HepG2 (cell line): ENCODE data around the gene BPIFB6. TPM values are rescaled to one million over a fixed set of nuclear protein-coding genes. Genes with fewer than 3 reads are reported as not detected.

Experiments
- ASH2L ChIP-seq: fragments of 300-600, 200-600 bp; sonication (generic); IDR thresholded peaks from 2 replicates; pipeline ENCODE4 v1.7.0; 2017; ENCODE audit warnings: low read depth, mild to moderate bottlenecking, moderate library complexity, mixed read lengths, low read length; ENCODE audit not compliant: insufficient read length
- BATF2 ChIP-seq: sonication (generic); formaldehyde crosslinking; IDR thresholded peaks from 2 replicates; pipeline ENCODE4 v1.8.0; 2022; ENCODE audit warnings: mild to moderate bottlenecking, missing genetic modification reagents, moderate library complexity
- CENPT ChIP-seq: sonication (generic); formaldehyde crosslinking; IDR thresholded peaks from 2 replicates; pipeline ENCODE4 v1.8.0; 2022; ENCODE audit warnings: low read depth, mild to moderate bottlenecking, moderate library complexity, missing genetic modification reagents
- E2F1 ChIP-seq: sonication (generic); formaldehyde crosslinking; IDR thresholded peaks from 2 replicates; pipeline ENCODE4 v1.5.0; 2020; ENCODE audit warnings: missing genetic modification reagents
- HNF1B ChIP-seq: sonication (generic); formaldehyde crosslinking; IDR thresholded peaks from 2 replicates; pipeline ENCODE4 v1.5.1; 2020; ENCODE audit warnings: mild to moderate bottlenecking, moderate library complexity, missing genetic modification reagents
- HOXD1 ChIP-seq: sonication (generic); formaldehyde crosslinking; IDR thresholded peaks from 2 replicates; pipeline ENCODE4 v1.5.0; 2020; ENCODE audit warnings: missing genetic modification reagents
- IRF2 ChIP-seq: IDR thresholded peaks from 2 replicates; pipeline ENCODE4 v1.6.1; 2018; ENCODE audit warnings: missing genetic modification reagents, missing compliant biosample characterization
- KDM4B ChIP-seq: sonication (generic); formaldehyde crosslinking; IDR thresholded peaks from 2 replicates; pipeline ENCODE4 v1.4.0; 2020; ENCODE audit warnings: missing genetic modification reagents
- KDM5A ChIP-seq: fragments of 200-600 bp; sonication (generic); IDR thresholded peaks from 2 replicates; pipeline ENCODE4 v1.7.0; 2018; ENCODE audit warnings: antibody characterized with exemption, mild to moderate bottlenecking, low read length, borderline replicate concordance
- KLF11 ChIP-seq: IDR thresholded peaks from 2 replicates; pipeline ENCODE4 v1.6.1; 2016; ENCODE audit warnings: missing compliant biosample characterization
- KLF15 ChIP-seq: sonication (generic); formaldehyde crosslinking; IDR thresholded peaks from 2 replicates; pipeline ENCODE4 v1.8.1; 2023; ENCODE audit warnings: borderline replicate concordance, mild to moderate bottlenecking, inconsistent platforms, missing genetic modification reagents, mixed read lengths
- MEF2D ChIP-seq: sonication (generic); formaldehyde crosslinking; IDR thresholded peaks from 2 replicates; pipeline ENCODE4 v1.5.1; 2020; ENCODE audit warnings: mild to moderate bottlenecking, missing genetic modification reagents
- MTA1 ChIP-seq: sonication (generic); formaldehyde crosslinking; IDR thresholded peaks from 2 replicates; pipeline ENCODE4 v1.4.0; 2020; ENCODE audit warnings: missing genetic modification reagents, mild to moderate bottlenecking, borderline replicate concordance
- RFXAP ChIP-seq: sonication (generic); formaldehyde crosslinking; IDR thresholded peaks from 2 replicates; pipeline ENCODE4 v1.4.0; 2020; ENCODE audit warnings: missing genetic modification reagents, borderline replicate concordance
- ZBTB26 ChIP-seq: IDR thresholded peaks from 2 replicates; pipeline ENCODE4 v1.6.1; 2016; ENCODE audit warnings: missing compliant biosample characterization, missing genetic modification reagents, borderline replicate concordance
- ZBTB7A ChIP-seq: sonication (generic); formaldehyde crosslinking; IDR thresholded peaks from 2 replicates; pipeline ENCODE4 v1.8.0; 2022; ENCODE audit warnings: mild to moderate bottlenecking, missing genetic modification reagents
- ZNF138 ChIP-seq: sonication (generic); formaldehyde crosslinking; IDR thresholded peaks from 2 replicates; pipeline ENCODE4 v1.5.0; 2020; ENCODE audit warnings: mild to moderate bottlenecking, low read depth, missing genetic modification reagents
- ZNF251 ChIP-seq: sonication (generic); formaldehyde crosslinking; IDR thresholded peaks from 2 replicates; pipeline ENCODE4 v1.9.0; 2021; ENCODE audit warnings: mild to moderate bottlenecking, missing genetic modification reagents
- ZNF720 ChIP-seq: sonication (generic); formaldehyde crosslinking; IDR thresholded peaks from 2 replicates; pipeline ENCODE4 v1.4.0; 2020; ENCODE audit warnings: missing genetic modification reagents
- ZNF724P ChIP-seq: sonication (generic); formaldehyde crosslinking; IDR thresholded peaks from 2 replicates; pipeline ENCODE4 v1.8.0; 2022; ENCODE audit warnings: missing genetic modification reagents, borderline replicate concordance
- ZNF770 ChIP-seq: sonication (generic); formaldehyde crosslinking; IDR thresholded peaks from 2 replicates; pipeline ENCODE4 v1.5.0; 2020; ENCODE audit warnings: mild to moderate bottlenecking, missing genetic modification reagents
- ZSCAN22 ChIP-seq: sonication (generic); formaldehyde crosslinking; IDR thresholded peaks from 2 replicates; pipeline ENCODE4 v1.4.0; 2020; ENCODE audit warnings: mild to moderate bottlenecking, missing genetic modification reagents
- polyA plus RNA-seq, 8 experiments: library from polyadenylated mRNA; depleted of rRNA in 3 of 8; stranded (reverse) in 7 of 8; unstranded in 1 of 8; fragments of >200 nt; fragmentation: Illumina TruSeq in 4 of 8; extraction: Trizol in 4 of 8; gene quantifications; 2 replicates each; pipeline versions ENCODE4 v1.2.1 to v1.2.3, GENCODE V29; 2011 to 2016; ENCODE audit warnings: low read depth in 4 of 8, missing spikeins in 1 of 8, mixed read lengths in 1 of 8; ENCODE audit not compliant: insufficient read depth in 1 of 8
- total RNA-seq, 5 experiments: library from RNA; depleted of rRNA; stranded (reverse); fragments of >200 nt; fragmentation: Illumina TruSeq; extraction: Trizol; gene quantifications; 2 replicates each; pipeline ENCODE4 v1.2.3, GENCODE V29; 2016; ENCODE audit warnings: low read depth in 1 of 5

The BPIFB6 gene
- total and polyA plus RNA-seq, 2 of the 13 experiments (the other 11 are each of a cell fraction or from before 2014, with no cell fraction given): 0.13 to 1.7 TPM

- TF ChIP-seq ZNF251 (CRISPR knock-in tag): peak; percentile 91
- TF ChIP-seq ZSCAN22: no peak
- TF ChIP-seq ZNF720 (CRISPR knock-in tag): no peak
- TF ChIP-seq KLF11 (CRISPR knock-in tag): no peak
- TF ChIP-seq KDM5A: 0 out of 2 replicates have a peak, but pooled peaks have one; percentile 7
- peak; percentile 67; the same call in 1 of the 2 replicates for TF ChIP-seq RFXAP (CRISPR knock-in tag)
- peak; percentile 98 for TF ChIP-seq MTA1 (CRISPR knock-in tag)
- peak; percentile 52; the same call in 1 of the 2 replicates for TF ChIP-seq ZBTB26 (CRISPR knock-in tag)
- TF ChIP-seq KLF15 (CRISPR knock-in tag): no peak
- TF ChIP-seq ZNF770 (CRISPR knock-in tag): peak; percentile 88
- peak; percentile 50; the same call in 1 of the 2 replicates for TF ChIP-seq MEF2D (CRISPR knock-in tag)
- no peak for TF ChIP-seq ZNF724P
- peak; percentile 17; the same call in 1 of the 2 replicates for TF ChIP-seq KDM4B (CRISPR knock-in tag)
- peak; percentile 85 for TF ChIP-seq ZNF138 (CRISPR knock-in tag)
- TF ChIP-seq BATF2 (CRISPR knock-in tag): no peak
- TF ChIP-seq ASH2L: peak; percentile 41
- peak; percentile 93; the same call in 1 of the 2 replicates for TF ChIP-seq CENPT
- TF ChIP-seq IRF2: peak; percentile 83
- no peak for TF ChIP-seq E2F1
- peak; percentile 73 for TF ChIP-seq ZBTB7A (CRISPR knock-in tag)
- TF ChIP-seq HOXD1 (CRISPR knock-in tag): peak; percentile 93
- peak; percentile 64 for TF ChIP-seq HNF1B (CRISPR knock-in tag)
Observed at GRCh38 chr20:33007376-33008335, 23.8 kb upstream of the BPIFB6 start, which contains the start of gene BPIFB2 (continued).
